ENCODE data around the gene PLEKHH2.

PLEKHH2 gene

DNA sequence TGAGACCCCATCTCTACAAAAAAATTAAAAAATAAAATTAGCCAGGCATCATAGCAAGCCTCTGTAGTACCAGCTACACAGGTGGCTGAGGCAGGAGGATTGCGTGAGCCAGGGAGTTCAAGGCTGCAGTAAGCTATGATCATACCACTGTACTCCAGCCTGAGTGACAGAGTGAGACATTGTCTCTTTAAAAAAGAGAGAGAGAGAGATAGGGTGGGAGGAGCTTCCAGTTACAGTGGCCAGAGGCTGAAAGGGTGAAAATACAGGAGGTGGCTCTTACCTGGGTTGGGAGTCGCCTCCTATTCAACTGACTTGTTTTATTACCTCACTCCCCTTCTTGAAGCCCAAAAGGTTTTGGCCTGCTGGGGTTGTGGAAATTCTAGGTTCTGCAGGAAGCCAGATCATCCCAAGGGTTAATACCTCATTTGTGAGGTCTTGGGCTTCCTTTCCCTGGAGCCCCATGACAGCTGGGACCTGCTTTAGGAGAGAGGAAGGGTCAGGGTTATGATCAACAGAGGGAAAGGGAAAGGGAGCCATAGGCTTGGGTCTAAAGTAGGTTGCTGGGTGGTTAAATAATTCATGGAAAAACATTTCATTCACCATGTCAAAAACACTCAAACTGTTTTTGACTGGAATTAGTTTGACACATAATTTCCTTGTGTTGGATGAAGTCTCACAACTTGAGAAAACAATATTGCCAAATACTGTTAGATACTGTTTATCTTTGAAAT is 154.1 kb downstream of the PLEKHH2 start:
- no peak for TF ChIP-seq CTCF (IDR thresholded peaks at IDR 0.05; ENCODE audit: low read depth, low read length, poor library complexity, severe bottlenecking)
- TF ChIP-seq EZH2phosphoT487 (IDR thresholded peaks at IDR 0.05; ENCODE audit: borderline replicate concordance, low read length): no peak

DNA sequence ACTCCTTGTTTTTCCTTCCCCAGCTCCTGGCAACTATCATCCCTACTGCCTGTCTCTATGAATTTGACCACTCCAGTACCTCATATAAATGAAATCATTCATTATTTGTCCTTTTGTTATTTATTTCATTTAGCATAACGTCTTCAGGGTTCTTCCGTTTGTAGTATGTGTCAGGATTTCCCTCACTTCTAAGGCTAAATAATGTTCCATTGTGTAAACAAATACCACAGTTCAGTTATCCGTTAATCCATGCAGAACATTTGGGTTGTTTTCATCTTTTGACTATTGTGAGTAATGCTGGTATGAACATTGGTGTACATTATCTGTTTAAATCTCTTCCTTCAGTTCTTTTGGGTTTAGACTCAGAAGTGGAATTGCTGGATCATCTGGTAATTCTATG is 155.6 kb downstream of the PLEKHH2 start:
- H3K4me2 ChIP-seq (ENCODE audit: low read length): no peak overlapping the region
- H3K9me2 ChIP-seq (replicated peaks; ENCODE audit: control insufficient read depth, low read length): no peaks in the 10 kb centered on the region
- TF ChIP-seq EZH2phosphoT487 (IDR thresholded peaks at IDR 0.05; ENCODE audit: borderline replicate concordance, low read length) (no peak), CTCF (IDR thresholded peaks at IDR 0.05; ENCODE audit: low read depth, low read length, poor library complexity, severe bottlenecking) (no peak)
- H3F3A ChIP-seq (ENCODE audit: control insufficient read depth, insufficient read depth): no peaks in the 10 kb centered on the region
- H3K36me3 ChIP-seq (ENCODE audit: control insufficient read depth, low read length): no peaks in the 10 kb centered on the region
- H3K27me3 ChIP-seq (ENCODE audit: control insufficient read depth, low read length): no peaks in the 10 kb centered on the region
- no peaks in the 10 kb centered on the region for H3K4me1 ChIP-seq (ENCODE audit: control insufficient read depth, low read length)
- no peaks in the 10 kb centered on the region for H3K9me3 ChIP-seq (ENCODE audit: control insufficient read depth, insufficient read depth, low read length)
- H3K27ac ChIP-seq (ENCODE audit: low read depth, low read length): no peak overlapping the region
- H4K20me1 ChIP-seq (ENCODE audit: control insufficient read depth, insufficient read depth, low read depth, low read length): no peaks in the 10 kb centered on the region
- H3K4me3 ChIP-seq (ENCODE audit: low read length): no peak overlapping the region
- H3K79me2 ChIP-seq (ENCODE audit: control insufficient read depth, low read length): no peaks in the 10 kb centered on the region

More for the DNA sequence above, 154.1 kb downstream of the PLEKHH2 start:
- Histone ChIP-seq H3K36me3 (ENCODE audit: control insufficient read depth, low read length) (no peaks in the 10 kb centered on the region), H3K79me2 (ENCODE audit: control insufficient read depth, low read length) (no peaks in the 10 kb centered on the region), H3K4me1 (ENCODE audit: control insufficient read depth, low read length) (no peaks in the 10 kb centered on the region), H3F3A (ENCODE audit: control insufficient read depth, insufficient read depth) (no peaks in the 10 kb centered on the region), H3K27ac (ENCODE audit: low read depth, low read length) (no peak overlapping the region), H3K9me3 (ENCODE audit: control insufficient read depth, insufficient read depth, low read length) (no peaks in the 10 kb centered on the region), H3K4me2 (ENCODE audit: low read length) (no peak overlapping the region), H3K4me3 (ENCODE audit: low read length) (no peak overlapping the region), H4K20me1 (ENCODE audit: control insufficient read depth, insufficient read depth, low read depth, low read length) (no peaks in the 10 kb centered on the region), H3K27me3 (ENCODE audit: control insufficient read depth, low read length) (no peaks in the 10 kb centered on the region), H3K9me2 (replicated peaks; ENCODE audit: control insufficient read depth, low read length) (no peaks in the 10 kb centered on the region)

DNA sequence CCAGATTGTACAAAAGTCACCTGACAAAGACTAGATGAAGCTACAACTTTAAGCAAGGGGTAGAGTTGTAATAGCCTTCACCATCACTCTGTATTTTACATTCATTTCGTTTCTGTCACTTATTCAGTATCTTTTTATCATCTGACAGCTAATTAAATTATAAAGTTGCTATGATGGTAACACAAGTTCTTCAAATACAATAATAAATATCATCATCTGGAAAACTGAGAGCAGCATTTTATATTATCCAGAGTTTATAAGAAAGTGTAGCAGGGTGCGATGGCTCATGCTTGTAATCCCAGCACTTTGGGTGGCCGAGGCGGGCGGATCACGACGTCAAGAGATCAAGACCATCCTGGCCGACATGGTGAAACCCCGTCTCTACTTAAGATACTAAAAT is 157.9 kb downstream of the PLEKHH2 start:
- no peaks in the 10 kb centered on the region for H3K9me3 ChIP-seq (ENCODE audit: control insufficient read depth, insufficient read depth, low read length)
- H3K36me3 ChIP-seq (ENCODE audit: control insufficient read depth, low read length): no peaks in the 10 kb centered on the region
- no peaks in the 10 kb centered on the region for H3K9me2 ChIP-seq (replicated peaks; ENCODE audit: control insufficient read depth, low read length)
- H3K27ac ChIP-seq (ENCODE audit: low read depth, low read length): no peak overlapping the region
- no peak overlapping the region for H3K4me3 ChIP-seq (ENCODE audit: low read length)
- no peaks in the 10 kb centered on the region for H4K20me1 ChIP-seq (ENCODE audit: control insufficient read depth, insufficient read depth, low read depth, low read length)
- no peaks in the 10 kb centered on the region for H3K4me1 ChIP-seq (ENCODE audit: control insufficient read depth, low read length)
- no peaks in the 10 kb centered on the region for H3K79me2 ChIP-seq (ENCODE audit: control insufficient read depth, low read length)
- H3F3A ChIP-seq (ENCODE audit: control insufficient read depth, insufficient read depth): no peaks in the 10 kb centered on the region
- H3K27me3 ChIP-seq (ENCODE audit: control insufficient read depth, low read length): no peaks in the 10 kb centered on the region
- no peak overlapping the region for H3K4me2 ChIP-seq (ENCODE audit: low read length)
- TF ChIP-seq EZH2phosphoT487 (IDR thresholded peaks at IDR 0.05; ENCODE audit: borderline replicate concordance, low read length) (no peak), CTCF (IDR thresholded peaks at IDR 0.05; ENCODE audit: low read depth, low read length, poor library complexity, severe bottlenecking) (no peak)
